HPDE6-E6E7 (cell line): Measurements from ENCODE around the gene MAP2K2.

Experiments
- DNase-seq: peaks from one replicate; pipeline ENCODE4 v3.0.0; 2011; ENCODE audit warnings: missing footprints; ENCODE audit errors: extremely low spot score

MAP2K2 gene

DNA sequence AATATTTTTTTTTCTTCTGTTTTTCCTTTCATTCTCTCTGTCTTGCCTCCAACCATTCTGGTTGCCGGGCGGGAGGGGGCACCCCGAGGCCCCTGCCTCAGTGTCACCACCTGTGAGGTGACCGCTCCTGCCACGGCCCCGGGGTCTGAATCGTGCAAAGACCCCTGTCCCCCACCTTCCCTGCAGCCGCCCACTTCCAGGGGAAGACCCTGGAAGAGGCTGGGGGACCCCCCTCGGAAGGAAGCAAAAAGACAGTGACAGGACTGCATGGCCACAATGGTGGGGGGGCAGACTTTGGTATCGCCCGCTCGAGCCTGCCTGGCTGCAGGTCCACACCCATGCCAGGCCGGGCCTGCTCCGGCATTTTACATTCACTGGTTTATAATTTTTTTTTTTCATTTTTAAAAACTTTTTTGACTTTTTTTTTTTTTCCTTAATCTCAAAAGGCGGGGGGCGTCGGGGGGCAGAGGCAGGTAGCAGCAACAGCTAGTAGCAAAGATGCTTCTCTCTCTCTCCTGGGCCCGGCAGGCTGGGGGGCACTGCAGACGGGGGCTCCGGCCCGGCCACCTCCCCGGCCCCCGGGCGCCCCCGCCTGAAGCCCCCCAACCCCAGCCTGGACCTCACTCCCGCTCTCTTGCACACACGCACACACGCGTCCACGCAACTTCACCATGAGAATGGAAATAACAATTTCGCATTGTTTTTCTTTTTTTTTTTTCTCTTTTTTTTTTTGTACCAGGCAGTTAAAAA lies 79.8 kb downstream of the MAP2K2 start:
- no peak for DNase-seq

DNA sequence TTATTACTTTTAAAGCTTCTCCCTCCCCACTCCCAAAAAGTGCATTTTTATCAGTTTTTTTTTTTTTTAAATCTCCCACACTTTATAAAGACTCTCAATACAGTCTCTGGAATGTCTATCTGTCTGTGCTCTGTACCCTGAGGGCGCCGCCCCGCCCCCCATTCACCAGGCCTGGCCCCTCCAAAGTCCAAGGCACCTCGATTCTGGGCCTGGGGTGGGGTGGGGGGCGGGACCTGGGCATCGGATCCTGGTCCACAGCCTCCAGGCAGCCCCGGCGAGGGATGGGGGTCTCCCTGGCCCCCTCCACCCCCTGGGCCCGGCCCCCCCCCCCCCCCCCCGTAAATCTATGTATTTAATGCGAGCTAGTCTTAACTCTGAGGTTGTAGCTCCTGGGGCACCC lies 80.5 kb downstream of the MAP2K2 start:
- DNase-seq = no peak

GRCh38 chr19:4042731-4043082 lies 81.2 kb downstream of the MAP2K2 start:
- DNase-seq = no peak

- no peak for DNase-seq
Observed at GRCh38 chr19:4042064-4042730, 81.7 kb downstream of the MAP2K2 start.
